Stimulated activated CD4-positive, alpha-beta T cell treated with anti-CD3 and anti-CD28 coated beads, Interleukin-15, amount 100 ng/mL, for 24 hours (primary cell): ENCODE measurements around the gene PACSIN2.

Source experiments
- DNase-seq: peaks from one replicate; pipeline ENCODE4 v3.0.0-alpha.2; 2020

Gene PACSIN2

DNA sequence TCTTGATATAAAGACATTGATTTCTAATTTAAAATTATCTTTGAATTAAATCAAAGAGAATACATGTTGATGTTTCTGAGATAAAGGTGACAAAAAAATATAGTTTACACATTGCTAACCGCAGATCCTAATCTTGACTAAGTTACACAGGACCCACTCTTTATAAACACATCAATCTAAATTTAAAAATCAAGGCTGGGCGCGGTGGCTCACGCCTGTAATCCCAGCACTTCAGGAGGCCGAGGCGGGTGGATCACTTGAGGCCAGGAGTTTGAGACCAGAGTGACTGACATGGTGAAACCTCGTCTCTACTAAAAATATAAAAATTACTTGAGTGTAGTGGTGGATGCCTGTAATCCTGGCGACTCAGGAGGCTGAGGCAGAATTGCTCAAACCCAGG is 159.7 kb downstream of the PACSIN2 start:
- DNase-seq = no peak

DNA sequence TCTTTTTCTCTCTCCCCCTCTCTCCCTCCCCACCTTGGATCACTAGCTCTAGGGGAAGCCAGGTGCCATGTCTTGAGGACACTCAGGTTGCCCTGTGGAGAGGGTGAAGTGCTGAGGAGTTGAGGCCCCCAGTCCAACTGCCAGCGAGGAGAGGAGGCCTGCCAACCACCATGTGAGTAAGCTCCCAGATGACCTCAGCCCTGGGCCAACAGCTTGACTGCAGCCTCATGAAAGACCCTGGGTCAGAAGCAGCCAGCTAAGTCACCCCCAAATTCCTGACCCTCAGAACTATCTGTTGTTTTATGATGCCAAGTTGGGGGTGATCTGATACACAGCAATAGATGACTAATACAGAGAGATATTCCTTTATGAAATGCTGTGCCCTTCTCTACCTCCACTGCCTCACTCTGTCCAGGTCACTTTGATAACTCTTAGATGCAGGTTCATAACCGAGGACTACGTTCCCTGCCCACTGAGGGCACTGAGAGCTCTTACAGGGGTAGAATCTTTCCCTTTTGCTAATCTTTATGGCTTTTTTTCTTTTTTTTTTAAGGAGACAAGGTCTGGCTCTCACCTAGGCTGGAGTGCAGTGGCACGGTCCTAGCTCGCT is 165.9 kb downstream of the PACSIN2 start:
- DNase-seq = no peak

DNA sequence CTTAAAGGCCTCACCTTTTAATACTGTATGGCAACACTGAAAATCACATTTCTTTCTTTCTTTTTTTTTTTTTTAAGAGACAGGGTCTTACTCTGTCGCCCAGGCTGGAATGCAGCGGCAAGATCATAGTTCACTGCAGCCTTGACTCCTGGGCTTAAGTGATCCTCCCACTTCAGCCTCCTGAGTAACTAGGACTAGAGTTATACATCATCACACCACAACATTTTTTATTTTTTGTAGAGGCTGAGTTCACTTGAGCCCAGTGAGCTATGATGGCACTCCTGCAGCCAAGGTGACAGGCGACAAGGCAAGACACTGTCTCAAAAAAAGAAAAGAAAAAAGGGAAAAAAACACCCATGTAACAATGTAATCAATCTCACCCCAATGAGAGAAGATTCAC is 167.8 kb downstream of the PACSIN2 start:
- DNase-seq = no peak

DNA sequence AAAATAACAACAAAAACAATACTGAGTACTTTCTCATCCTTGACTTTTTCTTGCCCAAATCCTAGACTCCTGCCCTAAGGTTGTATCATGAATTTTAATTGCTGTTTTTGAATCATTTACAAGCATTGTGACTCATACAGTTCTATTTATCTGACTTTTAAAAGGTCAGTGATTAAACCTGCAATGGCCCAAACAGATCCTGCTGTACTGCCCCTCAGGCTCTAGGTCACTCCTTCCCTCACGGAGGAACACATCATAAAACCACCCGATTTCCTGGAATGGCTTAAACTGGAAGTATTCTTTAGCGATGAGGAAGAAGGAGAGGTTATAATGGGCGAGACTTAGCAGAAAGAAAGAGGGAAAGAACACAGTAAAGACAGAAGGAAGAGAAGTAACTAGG is 170.2 kb downstream of the PACSIN2 start:
- DNase-seq = no peak

DNA sequence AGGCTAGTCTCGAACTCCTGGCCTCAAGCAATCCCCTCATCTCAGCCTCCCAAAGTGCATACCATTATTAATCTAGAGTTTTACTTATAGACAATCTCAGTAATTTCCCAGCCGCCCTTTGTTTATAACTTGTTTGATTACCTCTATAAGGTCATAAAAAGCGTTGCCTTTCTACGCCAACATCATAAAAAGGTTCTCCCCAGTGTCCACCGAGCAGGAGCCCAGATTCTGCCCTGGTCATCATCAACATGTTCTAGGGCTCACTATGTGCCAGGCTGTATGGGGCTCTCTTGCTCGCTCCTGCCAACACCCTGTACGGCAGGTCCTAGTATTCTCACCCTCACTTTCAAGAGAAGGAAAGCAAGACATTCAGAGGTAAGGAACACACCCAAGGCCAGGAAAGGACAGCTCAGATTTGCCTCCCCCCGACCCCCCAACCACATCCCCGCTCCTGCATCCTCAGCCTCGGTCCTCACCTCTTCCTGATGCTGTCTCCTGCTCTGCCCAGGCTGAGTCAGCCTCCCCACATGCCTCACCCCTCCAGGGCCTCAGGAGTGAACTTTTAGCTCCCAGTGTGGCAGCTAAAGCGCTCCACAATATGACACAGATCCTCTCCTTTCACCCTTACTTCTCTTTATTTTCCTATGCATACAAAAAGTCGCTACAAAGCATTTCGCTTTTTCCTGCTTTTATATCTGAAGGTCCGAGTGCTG is 172.1 kb downstream of the PACSIN2 start:
- DNase-seq = no peak

DNA sequence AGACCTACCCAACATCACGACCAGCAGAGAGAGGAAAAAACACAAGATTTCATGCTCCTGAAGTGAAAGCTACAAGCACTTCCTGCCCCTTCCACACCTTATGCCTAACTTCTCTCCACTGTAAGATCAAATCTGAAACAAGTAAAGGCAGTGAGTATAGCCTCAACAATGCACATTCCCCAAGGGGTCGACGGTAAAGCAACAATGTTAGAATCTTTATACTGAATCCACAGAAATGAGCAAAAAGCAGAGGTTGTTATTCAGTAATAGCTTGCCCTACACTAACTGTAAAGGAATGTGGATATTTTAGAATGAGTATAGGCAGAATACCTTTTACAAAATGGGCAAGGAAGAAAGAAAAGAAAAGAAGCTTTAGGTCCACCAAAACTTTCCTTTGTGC is 173.5 kb downstream of the PACSIN2 start:
- no peak for DNase-seq

DNA sequence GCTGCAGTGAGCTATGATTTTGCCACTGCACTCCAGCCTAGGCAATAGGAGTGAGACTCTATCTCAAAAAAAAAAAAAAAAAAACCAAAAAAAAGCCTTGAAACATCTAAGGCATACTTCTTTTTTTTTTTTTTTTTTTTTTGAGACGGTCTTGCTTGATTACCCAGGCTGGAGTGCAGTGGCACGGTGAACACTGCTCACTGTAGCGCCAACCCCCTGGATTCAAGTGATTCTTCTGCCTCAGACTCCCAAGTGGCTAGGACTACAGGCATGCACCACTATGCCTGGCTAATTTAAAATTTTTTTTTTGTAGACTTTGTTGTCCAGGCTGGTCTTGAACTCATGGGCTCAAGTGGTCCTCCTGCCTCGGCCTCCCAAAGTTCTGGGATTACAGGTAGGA is 177.4 kb downstream of the PACSIN2 start:
- DNase-seq = no peak

DNA sequence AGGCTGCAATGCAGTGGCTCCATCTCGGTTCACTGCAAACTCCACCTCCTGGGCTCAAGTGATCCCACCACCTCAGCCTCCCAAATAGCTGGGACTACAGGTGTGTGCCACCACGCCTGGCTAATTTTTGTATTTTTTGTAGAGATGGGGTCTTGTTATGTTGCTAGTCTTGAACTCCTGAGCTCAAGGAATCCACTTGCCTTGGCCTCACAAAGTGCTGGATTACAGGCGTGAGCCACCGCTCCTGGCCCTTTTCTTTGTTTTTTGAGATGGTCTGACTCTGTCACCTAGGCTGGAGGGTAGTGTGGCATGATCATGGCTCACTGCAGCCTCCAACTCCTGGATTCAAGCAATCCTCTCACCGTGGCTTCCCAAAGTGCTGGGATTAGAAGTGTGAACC is 178.9 kb downstream of the PACSIN2 start:
- no peak for DNase-seq

DNA sequence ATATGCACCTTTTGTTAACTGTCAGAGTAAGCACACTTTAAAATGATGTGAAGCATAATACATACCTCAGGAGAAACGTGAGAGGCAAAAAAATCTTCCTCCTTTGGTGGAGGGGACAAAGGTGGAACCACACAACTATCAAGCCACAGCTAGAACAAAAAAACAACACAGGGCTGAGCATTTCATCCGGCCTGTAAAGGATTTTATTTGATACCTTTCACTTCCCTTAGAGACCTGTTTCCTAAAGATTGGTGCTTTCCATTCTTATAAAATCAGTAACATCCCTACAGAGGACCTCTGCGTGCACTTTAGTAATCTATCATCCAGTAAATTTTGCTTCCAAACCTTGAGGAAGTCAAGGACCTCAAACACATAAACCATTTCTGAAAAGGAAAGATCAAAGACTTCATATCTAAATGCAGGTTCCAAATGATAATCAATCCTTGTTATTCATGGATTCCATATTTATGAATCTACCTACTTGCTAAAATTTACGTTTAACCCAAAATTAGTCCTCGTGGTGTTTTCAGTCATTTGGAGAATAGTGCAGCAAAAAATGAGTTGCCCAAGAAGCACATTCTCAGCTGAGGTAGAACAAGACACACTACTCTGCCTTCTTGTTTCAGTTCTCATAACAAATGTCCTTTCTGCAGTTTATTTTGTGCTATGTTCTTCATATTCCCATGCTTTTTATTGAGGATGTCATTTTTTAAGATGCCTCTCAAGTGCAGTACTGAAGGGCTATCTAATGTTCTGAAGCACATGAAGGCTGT is 180.6 kb downstream of the PACSIN2 start:
- DNase-seq = no peak

DNA sequence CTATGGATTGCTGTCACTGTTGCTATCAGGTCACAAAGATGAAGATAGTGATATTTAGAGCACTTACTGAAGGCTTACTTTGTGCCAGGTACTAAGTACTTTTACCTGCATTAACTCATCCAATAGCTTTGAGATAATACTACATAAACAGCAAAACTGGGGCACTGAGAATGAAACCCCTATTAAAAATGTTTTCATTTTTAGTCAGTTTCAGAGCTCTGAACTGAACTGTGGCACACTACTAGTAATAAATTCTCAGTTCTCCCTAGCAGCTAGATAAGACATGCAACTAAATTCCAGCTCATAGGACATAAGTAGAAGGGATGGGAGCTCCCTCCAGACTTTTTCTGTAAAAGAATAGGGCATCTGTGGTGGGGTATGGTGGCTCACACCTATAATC is 181.8 kb downstream of the PACSIN2 start:
- DNase-seq = no peak

DNA sequence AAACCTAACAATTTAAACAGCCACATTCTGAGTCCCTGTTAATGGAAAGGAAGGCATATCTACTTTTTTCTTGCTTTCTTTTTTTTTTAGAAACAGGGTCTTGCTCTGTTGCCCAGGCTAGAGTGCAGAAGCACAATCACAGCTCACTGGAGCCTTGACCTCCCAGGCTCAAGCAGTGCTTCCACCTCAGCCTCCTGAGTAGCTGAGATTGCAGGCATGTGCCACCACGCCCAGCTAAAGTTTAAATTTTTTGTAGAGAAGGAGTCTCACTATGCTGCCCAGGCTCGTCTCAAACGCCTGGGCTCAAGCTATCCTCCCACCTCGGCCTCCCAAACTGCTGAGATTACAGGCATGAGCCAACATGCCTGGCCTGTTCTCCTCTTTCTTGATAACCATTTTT is 183.2 kb downstream of the PACSIN2 start:
- DNase-seq = no peak

DNA sequence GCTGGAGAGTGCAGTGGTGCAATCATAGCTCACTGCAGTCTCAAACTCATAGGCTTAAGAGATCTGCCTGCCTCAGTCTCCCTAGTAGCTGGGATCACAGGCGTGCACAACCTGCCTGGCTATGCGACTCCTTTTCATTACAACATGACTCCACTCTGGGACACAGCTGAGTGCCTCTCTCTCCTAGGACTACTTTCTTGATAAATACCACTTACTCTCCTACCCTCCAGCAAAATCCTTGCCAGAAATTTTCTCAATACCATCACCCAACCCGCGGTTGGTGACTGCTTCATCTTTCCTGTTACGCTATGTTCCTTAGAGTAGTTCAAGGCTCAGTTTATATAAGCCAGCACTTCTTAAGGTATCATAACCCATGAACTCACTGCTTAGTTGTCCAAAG is 184.8 kb downstream of the PACSIN2 start:
- DNase-seq = no peak

DNA sequence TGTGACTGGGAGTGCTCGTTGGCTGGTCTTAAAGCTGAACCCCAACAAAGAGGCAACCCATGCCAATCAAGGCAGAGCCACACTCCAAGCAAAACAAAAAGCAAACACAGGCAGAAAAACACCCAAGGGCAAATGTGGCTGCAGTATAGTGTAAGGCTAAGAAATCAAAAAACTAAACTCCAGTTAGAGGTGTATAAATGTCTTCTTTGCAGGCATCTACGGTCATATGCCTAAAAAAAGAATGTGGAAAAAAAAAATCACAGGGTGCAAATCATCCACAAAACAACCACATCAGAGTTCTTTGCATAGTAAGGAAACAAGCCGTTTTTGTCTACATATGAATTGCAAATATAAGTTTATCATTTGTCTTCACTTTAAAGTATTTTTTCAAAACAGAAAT is 185.6 kb downstream of the PACSIN2 start:
- no peak for DNase-seq

DNA sequence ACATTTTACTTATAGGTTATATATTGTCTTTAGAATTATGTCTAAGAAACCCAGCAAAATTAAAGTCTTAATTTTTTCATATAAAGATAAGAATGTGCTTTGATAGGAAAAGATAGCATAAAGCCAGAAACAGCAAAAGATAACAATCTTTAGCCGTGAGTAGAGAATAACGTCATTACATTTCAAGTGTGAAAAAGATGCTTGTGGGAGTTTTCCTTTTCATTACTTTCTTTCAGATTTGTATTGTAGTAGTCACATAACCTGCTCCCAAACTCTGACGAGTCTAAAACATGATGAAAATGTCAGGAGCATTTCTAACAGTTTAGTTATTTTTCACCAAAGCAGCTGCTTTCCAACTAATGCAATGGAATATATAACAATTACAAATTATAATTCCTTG is 189.2 kb downstream of the PACSIN2 start:
- no peak for DNase-seq

DNA sequence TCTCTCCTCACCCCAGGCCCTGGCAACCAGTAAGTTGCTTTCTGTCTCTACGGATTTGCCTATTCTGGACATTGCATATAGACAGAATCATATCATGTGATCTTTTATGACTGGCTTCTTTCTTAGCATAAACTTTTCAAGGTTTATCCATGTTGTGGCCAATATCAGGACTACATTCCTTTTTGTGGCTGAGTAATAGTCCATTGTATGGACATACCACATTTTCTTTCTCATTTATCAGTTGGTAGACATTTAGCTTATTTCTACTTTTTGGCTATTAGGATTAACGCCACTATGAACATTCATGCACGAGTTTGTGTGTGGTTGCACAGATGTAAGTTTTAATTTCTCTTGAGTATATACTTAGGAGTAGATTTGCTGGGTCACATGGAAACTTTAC is 193.6 kb downstream of the PACSIN2 start:
- DNase-seq = no peak

DNA sequence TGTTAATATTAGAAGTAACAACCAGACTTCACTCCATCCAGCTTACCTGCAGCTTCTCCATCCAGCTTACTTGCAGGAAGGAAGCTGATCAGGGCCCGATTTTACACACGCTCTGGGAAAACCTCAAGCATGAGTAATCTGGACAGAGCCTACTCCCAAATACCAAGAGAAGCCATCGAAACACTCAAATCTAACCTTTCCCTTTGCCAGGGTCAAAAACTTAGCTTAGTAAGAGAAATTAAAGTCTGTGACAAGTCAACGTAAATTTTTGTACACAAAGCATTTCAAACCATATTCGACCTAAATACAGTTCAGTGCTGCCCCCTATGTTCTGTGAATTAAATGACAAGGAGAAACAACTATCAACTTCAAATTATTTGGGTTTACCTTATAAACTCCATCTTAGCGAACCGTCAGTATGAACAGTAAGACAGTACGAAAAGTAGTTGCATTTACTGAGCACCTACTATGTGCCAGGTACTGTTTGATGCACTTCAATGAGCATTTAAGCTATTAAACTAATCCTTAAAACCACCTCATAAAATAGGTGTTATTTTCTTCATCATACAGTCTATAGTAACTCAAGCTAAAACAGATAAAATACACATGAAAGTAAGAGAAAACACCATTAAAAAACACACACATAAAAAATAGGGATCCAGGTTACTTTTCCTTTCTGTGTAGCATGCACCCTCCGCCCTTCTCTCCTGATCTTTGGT is 194.7 kb downstream of the PACSIN2 start:
- no peak for DNase-seq
